Activated T-cell treated with anti-CD3 and anti-CD28 coated beads, Interleukin-2, amount 50 U/mL, for 24 hours (primary cell): Measurements from ENCODE around the gene NR2E3.

ENCODE experiments used
- DNase-seq: peaks from one replicate; pipeline ENCODE4 v3.0.0-alpha.2; 2020
- H3K27ac Mint-ChIP-seq: 2 replicates; pipeline ENCODE4 v1.8.0; 2020; ENCODE audit warnings: mild to moderate bottlenecking, mixed read lengths
- H3K27me3 Mint-ChIP-seq: 2 replicates; pipeline ENCODE4 v1.8.0; 2020; ENCODE audit warnings: mixed read lengths
- H3K36me3 Mint-ChIP-seq: 2 replicates; pipeline ENCODE4 v1.8.0; 2020; ENCODE audit warnings: low read depth, mixed read lengths
- H3K4me1 Mint-ChIP-seq: 2 replicates; pipeline ENCODE4 v1.8.0; 2020; ENCODE audit warnings: low read depth, mixed read lengths
- H3K4me3 Mint-ChIP-seq: 2 replicates; pipeline ENCODE4 v1.8.0; 2020; ENCODE audit warnings: mild to moderate bottlenecking, moderate library complexity, mixed read lengths
- H3K9me3 Mint-ChIP-seq: 2 replicates; pipeline ENCODE4 v1.8.0; 2020; ENCODE audit warnings: mixed read lengths

Gene NR2E3

GRCh38 chr15:71784719-71785118 lies 25.6 kb upstream of the NR2E3 start:
- H3K27me3 Mint-ChIP-seq, result peaks cover 38% of the 10 kb centered on the region
- DNase-seq, result peak; percentile 36
- H3K27ac Mint-ChIP-seq, result no peak overlapping the region
- no peaks in the 10 kb centered on the region for H3K9me3 Mint-ChIP-seq
- no peaks in the 10 kb centered on the region for H3K36me3 Mint-ChIP-seq
- H3K4me1 Mint-ChIP-seq, result peaks cover 18% of the 10 kb centered on the region
- H3K4me3 Mint-ChIP-seq, result no peak overlapping the region

DNA sequence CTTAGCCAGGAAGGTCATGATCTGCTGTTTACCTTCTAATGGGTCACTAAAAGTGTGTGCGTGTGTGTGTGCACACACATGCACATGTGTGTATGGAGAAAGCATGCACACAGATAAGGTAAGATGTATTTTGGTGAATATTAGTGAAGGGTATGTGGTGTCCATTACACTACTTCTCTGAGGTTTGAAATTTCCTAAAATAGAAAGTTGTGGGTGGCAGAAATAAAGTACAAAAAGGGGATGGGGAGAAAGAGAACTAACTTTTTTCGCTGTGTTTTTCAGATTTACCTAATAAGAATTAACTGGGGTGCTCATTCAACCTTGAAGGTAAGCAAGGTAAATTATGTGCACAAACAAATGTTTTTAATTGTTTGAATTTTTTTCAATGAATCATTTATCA lies 24.4 kb upstream of the NR2E3 start:
- DNase-seq, result no peak
- Mint-ChIP-seq H3K36me3 (no peaks in the 10 kb centered on the region), H3K4me3 (no peak overlapping the region), H3K4me1 (peaks cover 7% of the 10 kb centered on the region), H3K27ac (no peak overlapping the region), H3K27me3 (peaks cover 34% of the 10 kb centered on the region), H3K9me3 (no peaks in the 10 kb centered on the region)

DNA sequence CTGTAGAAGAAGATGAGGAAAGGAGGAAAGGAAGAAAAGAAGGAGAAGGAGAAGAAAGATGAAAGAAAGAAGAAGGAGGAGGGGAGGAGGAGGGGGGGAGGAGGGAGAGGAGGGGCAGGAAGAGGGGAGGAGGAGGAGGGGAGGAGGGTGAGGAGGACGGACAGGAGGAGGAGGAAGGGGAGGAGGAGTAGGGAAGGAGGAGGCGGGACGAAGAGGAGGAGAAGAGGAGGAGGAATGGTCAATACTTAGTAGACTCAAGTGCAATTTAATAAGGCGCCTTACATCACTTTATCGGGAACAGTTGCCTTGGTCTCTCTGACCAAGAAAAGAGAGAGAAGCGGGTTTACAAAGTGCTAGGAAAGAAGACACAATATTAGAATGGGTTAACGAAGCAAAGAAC lies 23.7 kb upstream of the NR2E3 start:
- H3K4me3 Mint-ChIP-seq, result no peak overlapping the region
- no peaks in the 10 kb centered on the region for H3K36me3 Mint-ChIP-seq
- peaks cover 27% of the 10 kb centered on the region for H3K27me3 Mint-ChIP-seq
- H3K9me3 Mint-ChIP-seq, result no peaks in the 10 kb centered on the region
- DNase-seq, result no peak
- no peak overlapping the region for H3K27ac Mint-ChIP-seq
- peaks cover under 1% of the 10 kb centered on the region for H3K4me1 Mint-ChIP-seq

- Mint-ChIP-seq H3K36me3 (no peaks in the 10 kb centered on the region), H3K4me1 (no peaks in the 10 kb centered on the region), H3K27ac (no peak overlapping the region), H3K27me3 (peaks cover 14% of the 10 kb centered on the region), H3K4me3 (no peak overlapping the region), H3K9me3 (no peaks in the 10 kb centered on the region)
- DNase-seq, result no peak
These were observed 21.4 kb upstream of the NR2E3 start for GRCh38 chr15:71788646-71789579.

- H3K4me3 Mint-ChIP-seq, result no peak overlapping the region
- H3K9me3 Mint-ChIP-seq, result no peaks in the 10 kb centered on the region
- no peaks in the 10 kb centered on the region for H3K4me1 Mint-ChIP-seq
- H3K27me3 Mint-ChIP-seq, result peaks cover 10% of the 10 kb centered on the region
- H3K27ac Mint-ChIP-seq, result no peak overlapping the region
- DNase-seq, result no peak
- no peaks in the 10 kb centered on the region for H3K36me3 Mint-ChIP-seq
These were observed 20.7 kb upstream of the NR2E3 start for GRCh38 chr15:71789616-71790015.

GRCh38 chr15:71790081-71790480 lies 20.3 kb upstream of the NR2E3 start:
- Mint-ChIP-seq H3K27ac (no peak overlapping the region), H3K9me3 (no peaks in the 10 kb centered on the region), H3K4me3 (no peak overlapping the region), H3K36me3 (no peaks in the 10 kb centered on the region), H3K4me1 (no peaks in the 10 kb centered on the region), H3K27me3 (peaks cover 5% of the 10 kb centered on the region)
- DNase-seq, result no peak

GRCh38 chr15:71791975-71792374 lies 18.4 kb upstream of the NR2E3 start:
- Mint-ChIP-seq H3K4me1 (no peaks in the 10 kb centered on the region), H3K4me3 (no peak overlapping the region), H3K27ac (no peak overlapping the region), H3K36me3 (no peaks in the 10 kb centered on the region), H3K9me3 (no peaks in the 10 kb centered on the region), H3K27me3 (no peaks in the 10 kb centered on the region)
- no peak for DNase-seq

DNA sequence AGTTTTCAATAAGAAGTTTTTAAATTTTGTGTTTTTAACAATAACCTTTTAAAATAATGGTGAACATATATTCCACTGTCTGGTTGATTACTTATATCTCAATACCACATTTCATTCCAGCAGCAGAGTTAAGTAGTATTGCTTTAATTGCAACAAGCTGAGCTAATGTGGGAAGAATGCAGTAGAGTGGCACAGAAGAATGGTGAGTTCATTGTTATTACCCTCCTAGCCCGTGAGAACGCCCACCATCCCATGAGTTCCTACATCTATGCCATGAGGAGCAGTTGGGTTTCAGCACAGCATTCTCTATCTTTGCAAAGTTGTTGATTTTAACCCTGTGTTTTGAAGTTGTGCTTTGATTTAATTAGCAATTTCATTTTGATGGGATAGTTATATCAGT lies 17.8 kb upstream of the NR2E3 start:
- no peak overlapping the region for H3K27ac Mint-ChIP-seq
- DNase-seq, result no peak
- no peaks in the 10 kb centered on the region for H3K27me3 Mint-ChIP-seq
- H3K4me1 Mint-ChIP-seq, result no peaks in the 10 kb centered on the region
- no peak overlapping the region for H3K4me3 Mint-ChIP-seq
- H3K9me3 Mint-ChIP-seq, result no peaks in the 10 kb centered on the region
- no peaks in the 10 kb centered on the region for H3K36me3 Mint-ChIP-seq

DNA sequence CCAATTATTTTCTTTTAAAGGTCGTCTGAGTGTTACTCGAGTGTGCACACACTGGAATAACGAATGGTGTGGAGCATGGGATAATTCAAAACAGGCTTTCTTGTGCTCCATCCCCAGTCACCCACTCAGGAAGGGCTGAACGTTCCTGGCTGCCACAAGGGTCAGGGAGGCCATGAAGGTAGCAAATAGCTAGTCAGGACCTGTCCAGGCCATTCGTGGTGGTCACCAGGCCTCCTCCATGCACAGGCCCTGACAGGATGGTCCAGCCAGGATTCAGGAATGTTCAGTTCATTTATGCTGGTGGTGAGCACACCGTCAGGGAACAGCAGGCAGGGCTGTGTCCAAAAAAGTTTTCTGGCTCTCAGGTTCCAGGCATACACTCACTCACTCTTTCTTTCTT lies 11.7 kb upstream of the NR2E3 start:
- Mint-ChIP-seq H3K36me3 (no peaks in the 10 kb centered on the region), H3K27me3 (peaks cover 32% of the 10 kb centered on the region), H3K27ac (no peak overlapping the region), H3K4me3 (no peak overlapping the region), H3K9me3 (no peaks in the 10 kb centered on the region), H3K4me1 (no peaks in the 10 kb centered on the region)
- DNase-seq, result no peak

GRCh38 chr15:71800190-71800589 lies 10.2 kb upstream of the NR2E3 start:
- Mint-ChIP-seq H3K36me3 (no peaks in the 10 kb centered on the region), H3K9me3 (no peaks in the 10 kb centered on the region), H3K4me1 (no peaks in the 10 kb centered on the region), H3K27me3 (peaks cover 32% of the 10 kb centered on the region), H3K27ac (no peak overlapping the region), H3K4me3 (no peak overlapping the region)
- DNase-seq, result no peak

GRCh38 chr15:71800835-71801745 lies 9.3 kb upstream of the NR2E3 start:
- Mint-ChIP-seq H3K9me3 (no peaks in the 10 kb centered on the region), H3K4me1 (no peaks in the 10 kb centered on the region), H3K4me3 (no peak overlapping the region), H3K27me3 (peaks cover 32% of the 10 kb centered on the region), H3K27ac (no peak overlapping the region), H3K36me3 (no peaks in the 10 kb centered on the region)
- no peak for DNase-seq

- no peak overlapping the region for H3K4me3 Mint-ChIP-seq
- H3K9me3 Mint-ChIP-seq, result no peaks in the 10 kb centered on the region
- no peak overlapping the region for H3K27ac Mint-ChIP-seq
- no peak for DNase-seq
- no peaks in the 10 kb centered on the region for H3K36me3 Mint-ChIP-seq
- peaks cover 32% of the 10 kb centered on the region for H3K27me3 Mint-ChIP-seq
- no peaks in the 10 kb centered on the region for H3K4me1 Mint-ChIP-seq
These were observed 8.3 kb upstream of the NR2E3 start for GRCh38 chr15:71801935-71802655.

- Mint-ChIP-seq H3K9me3 (no peaks in the 10 kb centered on the region), H3K4me1 (no peaks in the 10 kb centered on the region), H3K27ac (no peak overlapping the region), H3K4me3 (no peak overlapping the region), H3K27me3 (peaks cover 32% of the 10 kb centered on the region), H3K36me3 (no peaks in the 10 kb centered on the region)
- DNase-seq, result peak; percentile 37
These were observed 7.6 kb upstream of the NR2E3 start for GRCh38 chr15:71802770-71803169.

DNA sequence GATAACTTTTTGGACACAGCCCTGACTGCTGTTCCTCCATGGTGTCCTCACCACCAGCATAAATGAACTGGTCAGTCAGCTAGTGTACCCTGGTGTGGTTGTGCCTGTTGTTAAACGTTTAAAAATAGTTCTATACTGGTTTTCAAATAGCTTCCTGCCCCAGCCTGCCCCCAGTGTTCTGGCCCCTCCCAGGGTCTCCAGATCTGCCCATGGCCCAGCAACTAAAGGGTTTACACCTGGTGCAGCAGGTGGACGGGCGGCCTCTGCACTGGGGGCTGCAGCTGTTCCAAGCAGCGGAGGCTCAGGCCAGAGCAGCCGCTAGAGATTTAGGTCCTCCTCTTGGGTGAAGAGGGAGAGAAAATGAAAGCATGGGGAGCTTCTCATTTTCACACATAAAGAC lies 6.1 kb upstream of the NR2E3 start:
- H3K36me3 Mint-ChIP-seq, result no peaks in the 10 kb centered on the region
- H3K4me1 Mint-ChIP-seq, result no peaks in the 10 kb centered on the region
- no peaks in the 10 kb centered on the region for H3K9me3 Mint-ChIP-seq
- no peak overlapping the region for H3K4me3 Mint-ChIP-seq
- no peak overlapping the region for H3K27ac Mint-ChIP-seq
- H3K27me3 Mint-ChIP-seq, result peaks cover 26% of the 10 kb centered on the region
- DNase-seq, result no peak
